ENCODE data around the gene KRT84.

DNA sequence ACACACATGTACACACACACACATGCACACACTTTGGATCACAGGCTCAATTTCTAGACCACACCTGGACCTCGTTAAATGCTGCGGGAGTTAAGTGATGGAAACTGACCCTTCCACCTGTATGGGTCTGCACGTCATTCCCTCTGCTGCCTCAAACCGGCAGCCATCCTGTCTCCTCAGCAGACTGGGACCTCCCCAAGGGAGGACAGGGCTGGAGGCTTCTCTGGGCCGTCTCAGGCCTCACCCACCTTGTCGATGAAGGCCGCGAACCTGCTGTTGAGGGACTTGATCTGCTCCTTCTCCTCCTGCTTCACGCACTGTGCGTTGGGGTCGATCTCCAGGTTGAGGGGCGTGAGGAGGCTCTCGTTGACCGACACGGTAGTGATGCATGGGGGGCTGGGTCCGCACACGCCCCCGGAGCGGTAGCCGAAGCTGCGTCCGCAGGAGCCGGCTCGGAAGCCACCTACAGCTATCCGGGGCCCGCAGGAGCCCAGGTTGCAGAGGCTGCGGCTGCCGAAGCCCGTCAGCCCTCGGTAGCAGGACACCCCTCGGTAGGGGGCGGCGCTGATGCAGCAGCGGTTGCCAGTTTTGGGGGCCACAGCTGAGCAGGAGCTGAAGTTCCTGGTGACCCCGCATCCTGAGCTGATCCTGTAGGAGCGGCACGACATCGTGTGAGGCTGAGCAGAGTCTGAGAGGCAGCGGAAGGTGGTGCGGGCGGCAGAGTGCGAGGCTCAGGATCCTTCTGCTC, 18.5 kb downstream of the KRT84 start, which contains the start of gene KRT85:
- no peak for TF ChIP-seq POLR2AphosphoS5 (IDR thresholded peaks at IDR 0.05; ENCODE audit: borderline replicate concordance, low read depth, low read length)
- TF ChIP-seq EZH2 (IDR thresholded peaks at IDR 0.05), result no peak
- no peak for TF ChIP-seq FOXP2 (optimal IDR thresholded peaks at IDR 0.05; ENCODE audit: control extremely low read depth, extremely low read length, insufficient read depth)

All from SK-N-MC (cell line).